ENCODE results near the gene XKR7.
"Not testable (repeated sequence)": the region's sequence is repeated elsewhere in the genome, so short reads cannot be mapped to it uniquely, and the experiment has no call there.

Gene XKR7

GRCh38 chr20:32019563-32020463, 51.9 kb downstream of the XKR7 start:
- Histone ChIP-seq H3K4me3 (ENCODE audit: low read length) (no peak overlapping the region), H3K36me3 (ENCODE audit: control insufficient read depth, insufficient read depth, low read length, severe bottlenecking) (no peaks in the 10 kb centered on the region), H3K9me3 (ENCODE audit: control insufficient read depth, low read length) (no peaks in the 10 kb centered on the region), H3K27me3 (replicated peaks; ENCODE audit: control insufficient read depth, insufficient read depth, low read length) (peaks cover 72% of the 10 kb centered on the region), H3K4me1 (ENCODE audit: control insufficient read depth, insufficient read depth, low read length) (no peaks in the 10 kb centered on the region), H3K9ac (ENCODE audit: low read length) (no peak overlapping the region)
- no peak for DNase-seq (ENCODE audit: low read depth)

GRCh38 chr20:32021091-32021490, 53.1 kb downstream of the XKR7 start:
- Histone ChIP-seq H3K9me3 (ENCODE audit: control insufficient read depth, low read length) (no peaks in the 10 kb centered on the region), H3K9ac (ENCODE audit: low read length) (no peak overlapping the region), H3K4me3 (ENCODE audit: low read length) (no peak overlapping the region), H3K36me3 (ENCODE audit: control insufficient read depth, insufficient read depth, low read length, severe bottlenecking) (no peaks in the 10 kb centered on the region), H3K4me1 (ENCODE audit: control insufficient read depth, insufficient read depth, low read length) (no peaks in the 10 kb centered on the region), H3K27me3 (replicated peaks; ENCODE audit: control insufficient read depth, insufficient read depth, low read length) (peaks cover 72% of the 10 kb centered on the region)
- no peak for DNase-seq (ENCODE audit: low read depth)

GRCh38 chr20:32024683-32025295, 56.8 kb downstream of the XKR7 start:
- H3K27me3 ChIP-seq (replicated peaks; ENCODE audit: control insufficient read depth, insufficient read depth, low read length): peaks cover 85% of the 10 kb centered on the region
- H3K9ac ChIP-seq (ENCODE audit: low read length): no peak overlapping the region
- no peaks in the 10 kb centered on the region for H3K9me3 ChIP-seq (ENCODE audit: control insufficient read depth, low read length)
- H3K4me3 ChIP-seq (ENCODE audit: low read length): no peak overlapping the region
- no peaks in the 10 kb centered on the region for H3K36me3 ChIP-seq (ENCODE audit: control insufficient read depth, insufficient read depth, low read length, severe bottlenecking)
- H3K4me1 ChIP-seq (ENCODE audit: control insufficient read depth, insufficient read depth, low read length): no peaks in the 10 kb centered on the region
- DNase-seq (ENCODE audit: low read depth): no peak

GRCh38 chr20:32027643-32028042, 59.7 kb downstream of the XKR7 start:
- DNase-seq (ENCODE audit: low read depth): no peak
- H3K9ac ChIP-seq (ENCODE audit: low read length): no peak overlapping the region
- H3K9me3 ChIP-seq (ENCODE audit: control insufficient read depth, low read length): no peaks in the 10 kb centered on the region
- peaks cover 83% of the 10 kb centered on the region for H3K27me3 ChIP-seq (replicated peaks; ENCODE audit: control insufficient read depth, insufficient read depth, low read length)
- no peak overlapping the region for H3K4me3 ChIP-seq (ENCODE audit: low read length)
- no peaks in the 10 kb centered on the region for H3K36me3 ChIP-seq (ENCODE audit: control insufficient read depth, insufficient read depth, low read length, severe bottlenecking)
- peaks cover 3% of the 10 kb centered on the region for H3K4me1 ChIP-seq (ENCODE audit: control insufficient read depth, insufficient read depth, low read length)

GRCh38 chr20:32028647-32029372, 60.9 kb downstream of the XKR7 start:
- Histone ChIP-seq H3K9me3 (ENCODE audit: control insufficient read depth, low read length) (no peaks in the 10 kb centered on the region), H3K27me3 (replicated peaks; ENCODE audit: control insufficient read depth, insufficient read depth, low read length) (peaks cover 85% of the 10 kb centered on the region), H3K4me1 (ENCODE audit: control insufficient read depth, insufficient read depth, low read length) (peaks cover 3% of the 10 kb centered on the region), H3K36me3 (ENCODE audit: control insufficient read depth, insufficient read depth, low read length, severe bottlenecking) (no peaks in the 10 kb centered on the region), H3K4me3 (ENCODE audit: low read length) (no peak overlapping the region), H3K9ac (ENCODE audit: low read length) (no peak overlapping the region)
- no peak for DNase-seq (ENCODE audit: low read depth)

- Histone ChIP-seq H3K4me1 (ENCODE audit: control insufficient read depth, insufficient read depth, low read length) (peaks cover 6% of the 10 kb centered on the region), H3K4me3 (ENCODE audit: low read length) (no peak overlapping the region), H3K36me3 (ENCODE audit: control insufficient read depth, insufficient read depth, low read length, severe bottlenecking) (no peaks in the 10 kb centered on the region), H3K9ac (ENCODE audit: low read length) (no peak overlapping the region), H3K9me3 (ENCODE audit: control insufficient read depth, low read length) (no peaks in the 10 kb centered on the region), H3K27me3 (replicated peaks; ENCODE audit: control insufficient read depth, insufficient read depth, low read length) (peaks cover 87% of the 10 kb centered on the region)
- DNase-seq (ENCODE audit: low read depth): no peak
Observed at GRCh38 chr20:32029561-32029960, 61.6 kb downstream of the XKR7 start.

GRCh38 chr20:32031007-32031958, 63.3 kb downstream of the XKR7 start:
- Histone ChIP-seq H3K27me3 (replicated peaks; ENCODE audit: control insufficient read depth, insufficient read depth, low read length) (peaks cover 90% of the 10 kb centered on the region), H3K4me3 (ENCODE audit: low read length) (peak overlapping the region; percentile 27)

GRCh38 chr20:32033316-32033715, 65.4 kb downstream of the XKR7 start:
- H3K9ac ChIP-seq (ENCODE audit: low read length): no peak overlapping the region
- peaks cover 82% of the 10 kb centered on the region for H3K27me3 ChIP-seq (replicated peaks; ENCODE audit: control insufficient read depth, insufficient read depth, low read length)
- H3K4me1 ChIP-seq (ENCODE audit: control insufficient read depth, insufficient read depth, low read length): peaks cover 18% of the 10 kb centered on the region
- H3K4me3 ChIP-seq (ENCODE audit: low read length): no peak overlapping the region
- no peaks in the 10 kb centered on the region for H3K36me3 ChIP-seq (ENCODE audit: control insufficient read depth, insufficient read depth, low read length, severe bottlenecking)
- no peak for DNase-seq (ENCODE audit: low read depth)
- peaks cover 5% of the 10 kb centered on the region for H3K9me3 ChIP-seq (ENCODE audit: control insufficient read depth, low read length)

More at GRCh38 chr20:32031007-32031958, 63.3 kb downstream of the XKR7 start:
- Histone ChIP-seq H3K4me1 (ENCODE audit: control insufficient read depth, insufficient read depth, low read length) (peaks cover 12% of the 10 kb centered on the region), H3K9me3 (ENCODE audit: control insufficient read depth, low read length) (no peaks in the 10 kb centered on the region), H3K36me3 (ENCODE audit: control insufficient read depth, insufficient read depth, low read length, severe bottlenecking) (no peaks in the 10 kb centered on the region), H3K9ac (ENCODE audit: low read length) (no peak overlapping the region)
- DNase-seq (ENCODE audit: low read depth): peak; percentile 91

GRCh38 chr20:32033721-32034120, 65.8 kb downstream of the XKR7 start:
- not testable (repeated sequence) for H3K9me3 ChIP-seq (ENCODE audit: control insufficient read depth, low read length); H3K9ac ChIP-seq (ENCODE audit: low read length); DNase-seq (ENCODE audit: low read depth); H3K36me3 ChIP-seq (ENCODE audit: control insufficient read depth, insufficient read depth, low read length, severe bottlenecking); H3K4me3 ChIP-seq (ENCODE audit: low read length)
- Histone ChIP-seq H3K4me1 (ENCODE audit: control insufficient read depth, insufficient read depth, low read length) (peaks cover 18% of the 10 kb centered on the region), H3K27me3 (replicated peaks; ENCODE audit: control insufficient read depth, insufficient read depth, low read length) (peaks cover 78% of the 10 kb centered on the region)

- Histone ChIP-seq H3K4me1 (ENCODE audit: control insufficient read depth, insufficient read depth, low read length) (peaks cover 18% of the 10 kb centered on the region), H3K9ac (ENCODE audit: low read length) (no peak overlapping the region), H3K9me3 (ENCODE audit: control insufficient read depth, low read length) (peaks cover 7% of the 10 kb centered on the region), H3K4me3 (ENCODE audit: low read length) (no peak overlapping the region), H3K27me3 (replicated peaks; ENCODE audit: control insufficient read depth, insufficient read depth, low read length) (peaks cover 69% of the 10 kb centered on the region), H3K36me3 (ENCODE audit: control insufficient read depth, insufficient read depth, low read length, severe bottlenecking) (no peaks in the 10 kb centered on the region)
- DNase-seq (ENCODE audit: low read depth): peak; percentile 57
Observed at GRCh38 chr20:32034581-32035425, 66.9 kb downstream of the XKR7 start.
